A673 (cell line): ENCODE measurements around the gene TMEM266. TPM values are rescaled to one million over a fixed set of nuclear protein-coding genes. Genes with fewer than 3 reads are reported as not detected.

ENCODE experiments used
- BruUV-seq: library from RNA; stranded (reverse); fragments of 400-500 nt; replicated peaks from 2 replicates; lab custom pipeline; 2021; lab: Mats Ljungman, UMichigan
- CTCF ChIA-PET: fragments of 300-600 bp; sonication (Branson Sonifier 250); formaldehyde crosslinking; loops from one replicate; lab custom pipeline; 2022; ENCODE audit warnings: antibody characterized with exemption; lab: Charles Lee
- POLR2A ChIA-PET: fragments of 300-600 bp; sonication (Branson Sonifier 250); formaldehyde crosslinking; loops from one replicate; lab custom pipeline; 2022; ENCODE audit warnings: antibody characterized with exemption; ENCODE audit not compliant: low non-redundant PET; lab: Charles Lee
- DNase-seq: peaks from one replicate; pipeline ENCODE4 v3.0.0-alpha.2; 2015; ENCODE audit warnings: low spot score
- H3K27ac ChIP-seq: fragments of 200-600 bp; sonication (generic); 2 replicates; pipeline ENCODE4 v1.5.1; 2016; ENCODE audit warnings: mixed run types, low read depth, mild to moderate bottlenecking, mixed read lengths, antibody characterized with exemption, low read length; ENCODE audit not compliant: poor library complexity, severe bottlenecking
- H3K27me3 ChIP-seq: fragments of 200-600 bp; sonication (generic); replicated peaks from 2 replicates; pipeline ENCODE4 v1.6.1; 2017; ENCODE audit warnings: mixed run types, low read depth, mild to moderate bottlenecking, mixed read lengths, antibody characterized with exemption, low read length; ENCODE audit not compliant: insufficient read depth, poor library complexity
- H3K36me3 ChIP-seq: fragments of 200-600 bp; sonication (generic); 2 replicates; pipeline ENCODE4 v1.6.1; 2016; ENCODE audit warnings: mixed run types, mild to moderate bottlenecking, mixed read lengths, antibody characterized with exemption, low read length; ENCODE audit not compliant: insufficient read depth, poor library complexity, severe bottlenecking
- H3K4me1 ChIP-seq: fragments of 200-600 bp; sonication (generic); 2 replicates; pipeline ENCODE4 v1.6.1; 2017; ENCODE audit warnings: mixed run types, mild to moderate bottlenecking, mixed read lengths, antibody characterized with exemption, low read length; ENCODE audit not compliant: insufficient read depth, poor library complexity, severe bottlenecking
- H3K4me3 ChIP-seq: fragments of 200-600 bp; sonication (generic); 2 replicates; pipeline ENCODE4 v1.5.1; 2016; ENCODE audit warnings: low read depth, mixed run types, mild to moderate bottlenecking, mixed read lengths, low read length; ENCODE audit not compliant: poor library complexity, severe bottlenecking
- H3K9me3 ChIP-seq: fragments of 200-600 bp; sonication (generic); 2 replicates; pipeline ENCODE4 v1.6.1; 2016; ENCODE audit warnings: mixed run types, low read depth, mild to moderate bottlenecking, mixed read lengths, antibody characterized with exemption, low read length; ENCODE audit not compliant: poor library complexity, severe bottlenecking
- CTCF ChIP-seq: fragments of 300-800, 200-600 bp; sonication (generic); conservative IDR thresholded peaks from 2 replicates; pipeline ENCODE4 v1.5.1; 2017; ENCODE audit warnings: low read depth, mild to moderate bottlenecking, antibody characterized with exemption, low read length, moderate library complexity, mixed read lengths
- EZH2 ChIP-seq: fragments of 200-600 bp; sonication (generic); IDR thresholded peaks from 2 replicates; pipeline ENCODE4 v1.6.1; 2017; ENCODE audit warnings: borderline replicate concordance, low read depth, mild to moderate bottlenecking, mixed read lengths, antibody characterized with exemption, low read length; ENCODE audit not compliant: poor library complexity, severe bottlenecking
- intact Hi-C: fragments of 100-400 bp; cut with micrococcal nuclease; formaldehyde crosslinking; loops from one replicate; pipeline ENCODE4 v1.10.0; 2022; ENCODE audit not compliant: unreplicated experiment
- total RNA-seq: library from RNA; stranded (reverse); gene quantifications from 2 replicates; pipeline ENCODE4 v1.2.3, GENCODE V29; 2021

TMEM266 gene
- total RNA-seq, 1 experiment from 2014 or later, result not detected

GRCh38 chr15:76179023-76179422, 119.2 kb downstream of the TMEM266 start:
- H3K4me3 ChIP-seq, result no peak overlapping the region
- TF ChIP-seq EZH2, result no peak
- TF ChIP-seq CTCF, result no peak
- ChIA-PET POLR2A (no interaction called here), CTCF (no interaction called here)
- H3K27ac ChIP-seq, result no peak overlapping the region
- no peaks in the 10 kb centered on the region for H3K9me3 ChIP-seq
- no TSS peak for BruUV-seq
- DNase-seq, result no peak
- no peaks in the 10 kb centered on the region for H3K4me1 ChIP-seq
- intact Hi-C loops, result no loop called here
- no peaks in the 10 kb centered on the region for H3K36me3 ChIP-seq
- no peaks in the 10 kb centered on the region for H3K27me3 ChIP-seq

- DNase-seq, result no peak
- no peaks in the 10 kb centered on the region for H3K27me3 ChIP-seq
- intact Hi-C loops, result no loop called here
- TF ChIP-seq EZH2, result no peak
- TF ChIP-seq CTCF, result no peak
- no peaks in the 10 kb centered on the region for H3K4me1 ChIP-seq
- no peak overlapping the region for H3K4me3 ChIP-seq
- ChIA-PET CTCF (no interaction called here), POLR2A (no interaction called here)
- H3K9me3 ChIP-seq, result no peaks in the 10 kb centered on the region
- no peaks in the 10 kb centered on the region for H3K36me3 ChIP-seq
- no TSS peak for BruUV-seq
- no peak overlapping the region for H3K27ac ChIP-seq
Measured at GRCh38 chr15:76180321-76180720, 120.5 kb downstream of the TMEM266 start.

- BruUV-seq, result no TSS peak
- no peak for DNase-seq
- Histone ChIP-seq H3K27ac (no peak overlapping the region), H3K27me3 (no peaks in the 10 kb centered on the region), H3K36me3 (no peaks in the 10 kb centered on the region), H3K4me1 (no peaks in the 10 kb centered on the region), H3K4me3 (no peak overlapping the region), H3K9me3 (no peaks in the 10 kb centered on the region)
- ChIA-PET POLR2A (no interaction called here), CTCF (no interaction called here)
- intact Hi-C loops, result no loop called here
- TF ChIP-seq CTCF (no peak), EZH2 (no peak)
Measured at GRCh38 chr15:76181705-76182107, 121.9 kb downstream of the TMEM266 start.
